GM18508 (cell line): ENCODE measurements around the gene CDK11B.
A peak's percentile ranks its signal among the peaks of the same experiment; 100 is the strongest.

Experiments used
- ATAC-seq: cut with Tn5 transposase; IDR thresholded peaks from one replicate; pipeline ENCODE4 v1.9.1; 2021; ENCODE audit warnings: moderate number of reproducible peaks; ENCODE audit not compliant: insufficient read depth, unreplicated experiment

CDK11B gene

DNA sequence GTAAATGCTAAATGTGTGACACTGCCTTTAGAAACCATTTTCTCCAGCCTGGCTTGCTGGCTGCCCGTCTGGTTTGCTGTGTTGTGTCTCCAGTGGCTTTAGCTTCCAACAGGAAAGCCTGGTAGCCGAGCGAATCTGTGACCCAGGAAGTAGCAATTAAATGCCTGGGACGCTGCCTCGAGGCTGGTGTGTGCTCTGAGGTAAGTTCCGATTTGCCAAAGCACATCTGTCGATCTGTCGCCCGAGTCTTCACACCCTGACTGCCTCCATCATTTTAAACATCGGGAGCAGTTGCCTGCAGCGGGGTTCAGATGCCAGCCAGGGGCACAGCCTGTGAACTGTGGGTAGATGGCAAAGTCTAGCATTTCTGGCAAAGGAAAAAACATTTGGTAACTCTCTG lies 41.3 kb downstream of the CDK11B start:
- ATAC-seq, result no peak

DNA sequence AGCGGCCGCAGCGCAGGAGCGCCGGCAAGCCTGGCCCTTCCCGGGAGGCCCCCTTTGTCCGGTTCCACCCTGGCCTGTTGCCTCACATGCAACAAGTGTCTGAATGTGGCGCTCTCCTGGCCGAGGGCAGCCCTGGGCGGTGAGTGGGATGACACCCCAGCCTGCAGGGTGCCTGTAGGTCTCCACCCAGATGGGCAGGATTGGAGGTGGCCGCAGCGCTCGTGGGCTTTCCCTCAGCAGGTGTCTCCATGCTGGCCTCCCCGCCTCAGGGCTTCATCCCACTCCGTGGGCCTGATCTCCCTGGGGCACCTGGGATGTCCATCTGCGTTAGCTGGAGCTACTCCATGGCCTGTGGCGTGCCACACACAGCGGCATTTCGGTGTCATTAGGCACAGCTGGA lies 42.0 kb downstream of the CDK11B start:
- ATAC-seq, result no peak

DNA sequence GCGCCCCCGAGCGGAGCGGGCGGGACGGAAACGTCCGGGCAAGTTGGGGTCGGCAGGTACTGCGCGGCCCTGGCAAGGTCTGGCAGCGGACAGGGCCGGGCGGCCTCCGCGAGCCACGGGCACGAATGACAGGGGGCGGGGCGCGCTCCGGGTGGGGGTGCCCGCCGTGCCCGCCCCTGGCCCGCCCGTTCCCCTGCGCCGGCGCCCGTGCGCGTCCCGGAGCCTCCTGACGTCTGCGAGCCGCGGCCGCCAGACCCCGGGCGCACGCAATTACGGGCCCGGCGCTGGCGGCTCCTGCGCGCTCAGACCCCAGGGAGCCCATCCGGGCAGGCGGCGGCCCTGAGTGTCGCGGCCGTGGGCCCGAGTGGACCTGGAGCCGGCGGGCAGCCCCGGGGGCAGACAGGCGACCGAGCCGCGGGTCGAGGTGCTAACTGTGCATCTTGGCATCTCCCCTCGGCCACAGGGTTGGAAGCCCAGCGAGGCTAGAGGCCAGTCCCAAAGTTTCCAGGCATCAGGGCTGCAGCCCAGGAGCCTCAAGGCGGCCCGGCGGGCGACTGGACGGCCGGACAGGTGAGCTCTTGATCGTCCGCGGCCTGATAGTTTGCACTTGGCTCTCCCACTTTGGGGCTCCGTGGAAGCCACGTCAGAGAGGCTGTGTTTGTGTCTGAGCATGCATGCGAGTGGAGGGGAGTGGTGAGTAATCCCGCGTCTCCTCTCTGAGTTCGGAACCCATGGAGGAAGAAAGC lies 42.6 kb downstream of the CDK11B start:
- no peak for ATAC-seq

DNA sequence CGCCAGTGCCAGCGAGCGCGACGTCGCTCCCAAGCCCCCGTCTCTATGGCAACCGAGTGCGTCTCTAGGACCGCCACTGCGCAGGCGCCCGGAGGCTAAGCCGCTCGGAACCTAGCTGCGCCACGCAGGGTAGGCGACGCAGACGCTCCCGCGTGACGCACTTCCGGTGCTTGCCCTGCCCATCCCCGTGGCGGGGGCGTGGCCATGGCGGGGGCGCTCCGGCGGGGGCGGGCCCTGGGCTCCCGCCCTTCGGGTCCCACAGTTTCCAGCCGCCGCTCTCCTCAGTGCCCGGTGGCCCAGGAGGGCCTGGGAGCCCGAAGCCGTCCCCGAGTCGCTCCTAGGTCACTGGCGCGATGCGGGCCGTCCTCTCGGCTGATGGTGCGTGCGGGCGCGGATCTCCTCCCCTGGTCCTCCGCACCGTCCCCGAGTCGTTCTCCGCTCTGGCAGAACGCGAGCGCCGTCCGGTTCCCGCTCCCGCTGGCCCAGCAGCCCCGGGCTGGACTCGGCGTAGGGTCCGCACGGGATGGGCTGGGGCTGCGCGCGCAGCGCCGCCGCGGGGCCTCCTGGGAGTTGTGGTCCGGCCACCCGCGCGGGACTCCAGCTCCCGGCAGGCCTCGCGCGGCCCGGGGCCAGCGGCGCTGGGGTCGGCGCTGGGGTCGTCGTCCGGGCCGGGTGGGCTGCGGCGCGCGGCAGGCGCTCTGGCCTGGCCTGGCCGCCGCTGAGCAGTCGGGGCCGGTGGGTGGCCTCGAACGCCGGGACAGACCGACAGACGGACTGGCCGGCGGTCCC lies 43.4 kb downstream of the CDK11B start, which contains the start of gene MIB2:
TSS of gene MIB2 (plus strand) at position 245 of the 789 bp plus-strand sequence. CDS start 7,953 bp downstream, outside the sequence.
- ATAC-seq, result peak; percentile 62

DNA sequence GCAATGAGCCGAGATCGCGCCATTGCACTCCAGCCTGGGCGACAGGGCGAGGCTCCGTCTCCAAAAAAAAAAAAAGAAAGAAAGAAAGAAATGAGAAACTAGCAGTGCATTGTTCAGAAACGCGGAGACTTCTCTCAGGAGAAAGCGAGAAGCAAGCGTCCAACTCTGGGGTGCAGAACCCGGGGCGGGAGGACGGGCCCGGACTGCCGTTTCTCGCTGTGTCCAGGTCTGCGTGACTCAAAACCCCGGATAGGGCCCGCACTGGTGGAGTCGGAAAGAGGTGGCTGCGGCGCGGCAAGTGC lies 43.9 kb downstream of the CDK11B start:
- no peak for ATAC-seq

DNA sequence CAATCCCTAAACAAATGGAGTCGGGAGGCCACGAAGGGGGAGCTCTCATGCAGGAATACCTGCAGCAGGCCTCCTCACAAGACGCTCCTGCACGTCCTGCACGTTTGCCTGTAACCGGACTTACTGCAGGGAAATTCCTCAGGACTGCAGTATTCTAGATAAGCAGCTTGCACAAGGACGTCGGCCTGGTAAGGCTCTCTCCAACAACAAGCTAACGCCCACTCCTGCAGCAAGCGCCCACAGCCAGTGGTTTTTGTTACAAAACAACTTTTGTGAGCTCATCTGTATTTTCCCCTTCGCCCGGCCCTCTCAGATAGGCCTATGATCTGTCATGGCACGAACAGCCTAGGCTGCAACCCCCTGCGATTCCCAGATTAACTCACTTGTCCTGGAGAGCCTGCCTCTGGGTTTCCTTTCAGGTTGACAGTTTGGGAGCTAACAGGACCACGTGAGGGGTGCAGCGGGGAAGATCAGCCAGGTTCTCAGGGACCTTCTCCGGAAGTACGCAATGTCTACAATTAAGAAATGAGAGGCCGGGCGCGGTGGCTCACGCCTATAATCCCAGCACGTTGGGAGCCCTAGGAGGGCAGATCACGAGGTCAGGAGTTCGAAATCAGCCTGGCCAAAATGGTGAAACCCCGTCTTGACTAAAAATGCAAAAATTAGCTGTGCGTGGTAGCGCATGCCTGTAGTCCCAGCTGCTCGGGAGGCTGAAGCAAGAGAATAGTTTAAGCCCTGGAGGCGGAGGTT lies 44.4 kb downstream of the CDK11B start:
- ATAC-seq, result no peak

DNA sequence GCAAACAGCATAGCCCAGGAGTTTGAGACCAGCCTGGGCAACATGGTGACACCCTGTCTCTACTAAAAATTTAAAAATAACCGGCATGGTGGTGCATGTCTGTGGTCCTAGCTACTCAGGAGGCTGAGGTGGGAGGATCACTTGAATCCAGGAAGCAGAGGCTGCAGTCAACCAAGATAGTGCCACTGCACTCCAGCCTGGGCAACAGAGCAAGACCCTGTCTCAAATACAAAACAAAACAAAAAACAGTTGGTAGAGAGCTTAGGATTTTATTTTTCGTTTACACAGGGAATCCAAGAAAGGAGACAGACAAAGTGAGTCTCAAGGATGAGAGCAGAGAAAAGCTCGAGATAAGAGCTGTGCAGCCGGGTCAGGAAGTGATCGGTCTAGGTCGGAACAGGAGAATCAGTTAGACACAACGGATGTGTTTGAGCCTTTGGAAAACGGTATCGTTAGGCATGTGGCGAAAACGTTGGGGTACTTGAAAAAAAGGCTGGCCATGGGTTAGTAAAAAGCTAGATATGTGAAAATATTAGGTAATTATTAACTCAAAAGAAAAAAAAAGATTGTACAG lies 45.2 kb downstream of the CDK11B start:
- ATAC-seq, result no peak

DNA sequence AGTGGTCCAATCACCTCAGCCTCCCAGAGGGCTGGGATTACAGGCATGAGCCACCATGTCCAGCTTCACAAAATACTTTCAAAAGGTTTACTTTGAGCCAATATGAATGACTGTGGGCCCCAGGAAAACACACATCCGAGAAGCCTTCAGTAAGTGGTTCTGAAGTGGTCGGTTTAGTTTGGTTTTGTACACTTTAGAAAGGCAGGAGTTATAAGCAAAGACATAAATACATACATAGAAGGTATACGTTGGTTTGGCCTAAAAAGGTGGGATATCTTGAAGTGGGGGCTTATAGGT lies 46.8 kb downstream of the CDK11B start:
- no peak for ATAC-seq

DNA sequence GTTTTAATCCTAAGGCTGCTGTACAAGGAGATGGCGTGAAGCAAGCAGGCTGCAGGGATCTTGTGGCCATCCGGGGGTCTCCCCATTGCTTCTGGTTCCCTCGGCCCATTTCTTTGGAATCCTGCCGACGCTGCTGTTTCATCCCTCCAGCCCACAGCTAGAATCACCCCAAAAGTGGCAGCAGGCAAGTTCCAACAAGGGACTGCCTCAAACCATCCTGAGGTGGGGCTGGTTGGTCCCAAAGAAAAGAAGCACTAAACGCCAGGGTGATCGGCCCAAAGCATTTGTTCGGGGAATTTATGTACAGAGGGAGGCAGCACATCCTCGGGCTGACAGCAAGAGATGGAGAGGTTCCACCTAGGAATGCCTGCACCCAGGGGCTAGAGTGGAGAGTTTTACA lies 48.0 kb downstream of the CDK11B start:
- no peak for ATAC-seq

DNA sequence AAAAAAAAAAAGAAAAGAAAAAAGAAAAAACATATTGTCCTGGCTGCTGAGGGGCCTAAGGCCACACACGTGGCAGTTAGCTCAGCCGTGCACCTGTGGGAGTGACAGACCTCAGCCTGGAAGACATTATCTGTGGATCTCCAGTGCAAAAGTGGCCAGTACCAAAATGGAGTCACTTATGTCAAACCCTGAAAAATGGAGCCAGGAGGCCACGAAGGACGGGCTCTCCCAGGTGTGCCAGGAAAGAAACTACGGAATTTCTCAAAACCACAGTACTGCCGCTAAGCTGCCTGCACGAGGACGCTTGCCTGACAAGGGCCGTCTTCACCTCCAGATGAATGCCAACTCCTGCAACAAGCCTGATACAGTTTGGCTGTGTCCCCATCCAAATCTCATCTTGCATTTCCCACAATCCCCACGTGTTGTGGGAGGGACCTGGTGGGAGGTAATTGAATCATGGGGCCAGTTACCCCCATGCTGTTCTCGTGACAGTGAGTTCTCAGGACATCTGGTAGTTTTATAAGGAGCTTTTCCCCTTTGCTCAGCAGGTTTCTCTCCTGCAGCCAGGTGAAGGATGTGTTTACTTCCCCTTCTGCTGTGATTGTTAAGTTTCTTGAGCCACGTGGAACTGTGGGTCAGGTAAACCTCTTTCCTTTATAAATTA lies 48.9 kb downstream of the CDK11B start:
- no peak for ATAC-seq

DNA sequence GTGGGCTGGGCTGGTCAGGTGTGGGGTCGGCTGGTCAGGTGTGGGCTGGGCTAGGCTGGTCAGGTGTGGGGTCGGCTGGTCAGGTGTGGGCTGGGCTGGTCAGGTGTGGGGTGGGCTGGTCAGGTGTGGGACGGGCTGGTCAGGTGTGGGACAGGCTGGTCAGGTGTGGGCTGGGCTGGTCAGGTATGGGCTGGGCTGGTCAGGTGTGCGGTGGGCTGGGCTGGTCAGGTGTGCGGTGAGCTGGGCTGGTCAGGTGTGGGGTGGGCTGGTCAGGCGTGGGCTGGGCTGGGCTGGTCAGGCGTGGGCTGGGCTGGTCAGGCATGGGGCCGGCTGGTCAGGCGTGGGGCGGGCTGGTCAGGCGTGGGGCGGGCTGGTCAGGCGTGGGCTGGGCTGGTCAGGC lies 52.6 kb downstream of the CDK11B start:
- ATAC-seq, result no peak

DNA sequence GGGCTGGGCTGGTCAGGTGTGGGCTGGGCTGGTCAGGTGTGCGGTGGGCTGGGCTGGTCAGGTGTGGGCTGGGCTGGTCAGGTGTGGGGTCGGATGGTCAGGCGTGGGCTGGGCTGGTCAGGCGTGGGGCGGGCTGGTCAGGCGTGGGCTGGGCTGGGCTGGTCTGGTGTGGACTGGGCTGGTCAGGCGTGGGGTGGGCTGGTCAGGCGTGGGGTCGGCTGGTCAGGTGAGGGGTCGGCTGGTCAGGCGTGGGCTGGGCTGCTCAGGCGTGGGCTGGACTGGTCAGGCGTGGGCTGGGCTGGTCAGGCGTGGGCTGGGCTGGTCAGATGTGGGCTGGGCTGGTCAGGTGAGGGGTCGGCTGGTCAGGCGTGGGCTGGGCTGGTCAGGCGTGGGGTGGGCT lies 53.1 kb downstream of the CDK11B start:
- no peak for ATAC-seq

DNA sequence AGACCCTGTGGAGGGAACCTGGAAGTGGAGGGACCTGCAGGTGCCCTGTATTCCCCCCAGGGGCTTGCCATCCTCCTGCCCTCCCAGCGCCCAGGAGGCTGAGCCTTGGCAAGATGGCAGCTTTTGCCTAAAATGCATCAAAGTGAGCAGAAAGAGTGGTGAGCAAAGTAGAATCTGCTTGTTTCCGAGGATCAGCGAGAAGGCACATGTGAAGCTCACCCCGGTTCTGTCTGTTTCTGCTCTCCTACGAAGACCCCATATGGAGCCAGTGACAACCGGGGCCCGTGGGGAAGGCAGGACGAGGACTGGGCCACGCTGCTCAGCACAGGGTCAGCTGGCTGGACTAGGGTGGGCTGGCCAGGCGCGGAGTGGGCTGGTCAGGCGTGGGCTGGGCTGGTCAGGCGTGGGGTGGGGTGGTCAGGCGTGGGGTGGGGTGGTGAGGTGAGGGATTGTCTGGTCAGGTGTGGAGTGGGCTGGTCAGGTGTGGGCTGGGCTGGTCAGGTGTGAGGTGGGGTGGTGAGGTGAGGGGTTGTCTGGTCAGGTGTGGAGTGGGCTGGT lies 53.7 kb downstream of the CDK11B start:
- ATAC-seq, result no peak

DNA sequence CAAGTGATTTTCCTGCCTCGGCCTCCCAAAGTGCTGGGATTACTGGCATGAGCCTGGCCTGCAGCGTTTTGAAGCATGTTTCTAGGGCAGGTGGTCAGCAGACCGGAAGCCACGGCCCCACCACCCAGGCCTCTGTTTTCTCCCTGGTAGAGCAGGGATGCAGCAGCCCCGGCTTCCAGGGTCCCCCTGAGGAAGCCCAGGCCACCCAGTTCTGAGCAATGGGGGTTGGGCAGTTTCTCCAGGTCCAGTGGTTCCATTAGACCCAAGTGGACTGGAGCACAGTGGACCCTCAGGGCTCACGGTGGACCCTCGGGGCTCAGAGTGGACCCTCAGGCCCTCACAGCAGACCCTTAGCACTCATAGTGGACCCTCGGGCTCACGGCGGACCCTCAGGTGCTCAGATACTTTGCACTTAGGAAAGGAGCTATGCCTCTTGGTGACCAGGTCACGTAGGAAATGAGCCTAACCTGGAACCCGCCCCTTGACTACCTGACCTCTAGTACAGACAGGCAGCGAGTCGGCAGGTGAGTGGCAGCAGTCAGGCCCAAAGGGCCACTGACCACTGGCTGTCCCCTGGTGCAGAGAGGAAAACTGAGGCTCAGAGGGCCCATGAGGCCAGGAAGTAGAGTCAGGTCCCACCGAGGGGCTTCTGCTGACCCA lies 54.3 kb downstream of the CDK11B start:
- no peak for ATAC-seq

DNA sequence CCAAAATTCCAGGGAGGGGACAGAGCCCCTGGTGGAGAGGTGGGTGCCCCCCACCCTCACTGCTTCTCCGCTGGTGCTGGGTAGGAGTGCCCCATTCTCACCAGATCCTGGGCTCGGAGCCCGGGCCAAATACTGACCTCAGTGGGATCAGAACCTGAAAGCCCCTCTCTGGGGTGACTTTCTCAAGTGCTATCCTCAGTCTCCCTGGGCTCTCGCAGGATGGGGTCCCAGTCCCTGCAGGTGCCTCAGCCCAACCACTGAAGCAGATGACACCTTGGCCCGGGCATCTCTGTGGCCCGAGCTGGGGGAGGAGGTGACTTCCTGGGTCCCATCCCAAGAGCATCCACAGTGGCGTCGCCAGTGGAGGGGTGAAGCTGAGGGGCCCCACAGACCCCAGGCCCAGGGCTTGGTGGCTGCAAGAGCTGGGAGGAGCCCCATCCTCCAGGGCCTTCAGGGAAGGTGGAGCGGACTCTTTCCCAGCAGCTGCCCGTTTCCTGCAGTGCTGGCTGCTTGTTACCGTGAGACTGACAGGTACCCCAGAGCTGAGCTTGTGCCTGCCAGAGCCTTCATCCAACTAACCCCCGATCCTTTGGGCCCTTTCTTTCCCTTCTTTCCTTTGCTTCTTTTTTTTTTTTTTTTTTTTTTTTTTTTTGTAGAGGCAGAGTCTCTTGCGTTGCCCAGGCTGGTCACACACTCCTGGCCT lies 55.0 kb downstream of the CDK11B start:
- ATAC-seq, result no peak

DNA sequence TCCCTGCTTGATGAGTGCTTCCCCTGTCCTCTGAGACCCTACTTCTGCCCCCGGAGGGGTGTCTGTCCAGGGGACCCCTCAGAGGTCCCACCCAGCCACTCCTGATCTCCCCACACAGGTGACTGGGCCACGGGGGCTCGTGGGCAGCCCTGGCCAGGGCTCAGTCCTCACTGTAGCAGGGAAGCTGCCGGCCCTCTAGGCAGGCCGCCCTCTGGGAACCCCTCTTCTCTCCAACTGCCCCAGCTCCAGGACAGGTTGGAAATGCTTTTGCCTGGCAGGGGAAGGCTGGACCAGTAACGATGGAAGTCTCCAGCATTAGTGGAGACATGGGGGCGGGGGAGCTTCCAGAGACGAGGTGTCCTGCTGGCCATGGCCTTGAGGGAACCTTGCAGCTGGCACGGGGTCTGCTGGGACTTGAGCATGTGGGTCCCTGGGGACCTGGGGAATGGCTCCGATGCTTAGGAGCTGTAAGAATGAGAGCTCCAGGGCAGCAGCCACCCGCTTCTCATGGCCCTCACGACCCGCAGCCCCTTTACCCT lies 55.8 kb downstream of the CDK11B start:
- no peak for ATAC-seq

DNA sequence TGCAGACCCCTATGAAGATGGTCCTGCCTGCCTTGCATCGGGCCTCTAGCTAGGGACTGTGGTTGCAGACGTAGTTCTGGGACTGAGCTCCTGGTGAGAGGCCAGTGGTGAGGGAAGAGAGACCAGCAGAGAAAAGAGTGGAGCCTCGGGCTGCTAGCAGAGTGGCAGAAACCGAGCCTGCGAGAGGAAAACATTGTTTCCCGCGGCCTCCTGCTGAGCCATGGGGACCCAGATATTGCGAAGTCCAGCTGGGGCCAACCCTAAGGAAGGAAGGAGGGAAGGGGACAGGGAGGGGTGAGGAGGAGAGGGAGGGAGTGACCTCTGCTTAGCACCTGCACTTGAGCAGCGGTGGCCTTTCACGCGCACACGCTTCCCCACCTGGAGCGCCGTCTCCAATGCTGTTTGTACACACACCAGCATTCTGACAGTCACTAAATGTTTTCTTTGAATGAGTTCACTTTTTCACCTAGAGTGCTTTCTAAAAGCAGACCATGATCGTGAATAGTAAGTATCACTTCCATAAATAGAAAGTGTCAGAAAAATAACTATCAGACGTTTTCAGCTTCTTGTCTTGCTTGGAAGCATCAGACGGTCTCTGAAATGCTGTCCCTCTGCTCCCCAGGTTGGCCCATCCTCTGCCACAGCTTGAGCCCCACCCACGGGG lies 56.4 kb downstream of the CDK11B start:
- no peak for ATAC-seq

DNA sequence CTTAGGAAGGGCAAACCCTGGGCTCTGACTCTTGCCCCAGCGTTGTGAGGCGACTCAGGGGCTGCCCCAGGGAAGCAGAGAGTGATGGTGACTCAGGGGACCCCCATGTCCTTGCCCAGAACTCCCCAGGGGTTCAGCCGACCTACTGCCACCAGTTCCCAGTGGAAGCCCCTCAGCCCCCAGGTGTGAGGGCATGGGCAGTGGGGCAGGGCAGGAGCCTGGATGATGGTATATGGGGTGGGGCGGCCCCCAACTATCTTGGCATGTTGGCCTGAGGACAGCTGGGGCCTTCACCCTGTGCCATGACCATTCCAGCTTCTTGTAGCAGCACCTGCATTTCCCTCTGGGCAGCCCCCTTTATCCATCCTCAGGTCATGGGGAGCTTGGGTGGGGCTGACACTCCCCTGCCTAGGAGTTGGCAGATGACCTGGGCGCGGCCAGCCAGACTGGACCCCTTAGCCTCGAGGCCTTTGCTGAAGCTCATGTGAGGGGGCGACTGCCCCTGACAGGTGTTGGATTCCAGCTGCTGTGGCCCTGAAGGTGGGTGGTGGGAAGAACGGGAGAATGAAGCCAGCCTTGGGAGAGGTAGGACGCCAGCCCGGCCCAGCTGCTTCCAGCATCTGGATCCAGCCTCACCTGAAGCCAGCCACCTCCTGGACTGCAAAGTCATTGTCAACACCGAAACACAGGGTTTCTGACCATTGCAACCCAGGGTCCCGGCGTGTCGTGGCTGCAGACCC lies 57.1 kb downstream of the CDK11B start:
- no peak for ATAC-seq
